Karpas-422 (cell line): Measurements from ENCODE around the gene SLC16A3. TPM values are rescaled to one million over a fixed set of nuclear protein-coding genes. Genes with fewer than 3 reads are reported as not detected.

Source experiments
- DNase-seq: peaks from one replicate; pipeline ENCODE4 v3.0.0-alpha.2; 2015
- H2AFZ ChIP-seq: fragments of 200-600 bp; sonication (generic); 2 replicates; pipeline ENCODE4 v1.6.1; 2014; ENCODE audit warnings: antibody characterized with exemption, low read length, mixed read lengths
- H3K27ac ChIP-seq: fragments of 200-600 bp; sonication (generic); 2 replicates; pipeline ENCODE4 v1.5.1; 2014; ENCODE audit warnings: mild to moderate bottlenecking, low read length, moderate library complexity
- H3K27me3 ChIP-seq: fragments of 200-600 bp; sonication (generic); 2 replicates; pipeline ENCODE4 v1.6.1; 2014; ENCODE audit warnings: low read length, mixed read lengths
- H3K36me3 ChIP-seq: fragments of 200-600 bp; sonication (generic); 2 replicates; pipeline ENCODE4 v1.6.1; 2014; ENCODE audit warnings: low read length, mixed read lengths; ENCODE audit not compliant: insufficient read depth
- H3K4me1 ChIP-seq: fragments of 200-600 bp; sonication (generic); 2 replicates; pipeline ENCODE4 v1.6.1; 2014; ENCODE audit warnings: mild to moderate bottlenecking, low read length, mixed read lengths
- H3K4me2 ChIP-seq: fragments of 200-600 bp; sonication (generic); 2 replicates; pipeline ENCODE4 v1.6.1; 2014; ENCODE audit warnings: low read length, low read depth, mild to moderate bottlenecking; ENCODE audit not compliant: poor library complexity, severe bottlenecking
- H3K4me3 ChIP-seq: fragments of 200-600 bp; sonication (generic); 2 replicates; pipeline ENCODE4 v1.5.1; 2014; ENCODE audit warnings: mild to moderate bottlenecking, antibody characterized with exemption, low read length, mixed read lengths
- H3K79me2 ChIP-seq: fragments of 200-600 bp; sonication (generic); 2 replicates; pipeline ENCODE4 v1.6.1; 2014; ENCODE audit warnings: mild to moderate bottlenecking, low read length, mixed read lengths
- H3K9ac ChIP-seq: fragments of 200-600 bp; sonication (generic); 2 replicates; pipeline ENCODE4 v1.6.0; 2014; ENCODE audit warnings: low read length
- H3K9me2 ChIP-seq: fragments of 200-600 bp; sonication (generic), shearing (Covaris generic); replicated peaks from 2 replicates; pipeline ENCODE4 v1.6.0; 2014; ENCODE audit warnings: mild to moderate bottlenecking, low read length, moderate library complexity; ENCODE audit not compliant: insufficient read depth
- H3K9me3 ChIP-seq: fragments of 300-700, 200-600 bp; sonication (generic); 2 replicates; pipeline ENCODE4 v1.6.1; 2014; ENCODE audit warnings: low read length, mixed read lengths
- H4K20me1 ChIP-seq: fragments of 200-600 bp; sonication (generic); 2 replicates; pipeline ENCODE4 v1.6.1; 2014; ENCODE audit warnings: mild to moderate bottlenecking, antibody characterized with exemption, low read length, low read depth; ENCODE audit not compliant: insufficient read depth
- total RNA-seq: library from RNA; depleted of rRNA; stranded (reverse); fragments of >200 nt; shearing (Covaris generic); gene quantifications from 2 replicates; pipeline ENCODE4 v1.2.3, GENCODE V29; 2014; ENCODE audit warnings: low replicate concordance; rRNA removed

SLC16A3 gene
- total RNA-seq, 1 experiment from 2014 or later: 0.67 TPM

GRCh38 chr17:82282239-82283207, 53.7 kb downstream of the SLC16A3 start:
- Histone ChIP-seq H3K9ac (no peak overlapping the region), H3K4me3 (no peak overlapping the region), H3K27me3 (no peaks in the 10 kb centered on the region), H3K4me1 (peaks cover 5% of the 10 kb centered on the region; the same call in 1 of the 2 replicates), H2AFZ (no peak overlapping the region), H3K36me3 (no peaks in the 10 kb centered on the region), H3K27ac (no peak overlapping the region), H3K9me3 (no peaks in the 10 kb centered on the region), H3K4me2 (no peak overlapping the region), H3K9me2 (no peaks in the 10 kb centered on the region), H3K79me2 (no peaks in the 10 kb centered on the region), H4K20me1 (no peaks in the 10 kb centered on the region)
- DNase-seq: no peak

- Histone ChIP-seq H3K4me3 (no peak overlapping the region), H4K20me1 (no peaks in the 10 kb centered on the region), H3K9me2 (no peaks in the 10 kb centered on the region), H2AFZ (no peak overlapping the region), H3K9ac (peak overlapping the region; percentile 2; the same call in 1 of the 2 replicates), H3K79me2 (no peaks in the 10 kb centered on the region), H3K27ac (no peak overlapping the region), H3K36me3 (no peaks in the 10 kb centered on the region), H3K4me1 (peaks cover 5% of the 10 kb centered on the region; the same call in 1 of the 2 replicates), H3K9me3 (no peaks in the 10 kb centered on the region), H3K27me3 (no peaks in the 10 kb centered on the region), H3K4me2 (no peak overlapping the region)
- peak; percentile 42 for DNase-seq
Observed at GRCh38 chr17:82283208-82283749, 54.4 kb downstream of the SLC16A3 start.

- no peak overlapping the region for H2AFZ ChIP-seq
- H3K79me2 ChIP-seq: no peaks in the 10 kb centered on the region
- H3K4me2 ChIP-seq: no peak overlapping the region
- H3K4me1 ChIP-seq: peaks cover 5% of the 10 kb centered on the region; the same call in 1 of the 2 replicates
- H3K36me3 ChIP-seq: no peaks in the 10 kb centered on the region
- H3K9me3 ChIP-seq: no peaks in the 10 kb centered on the region
- H3K9ac ChIP-seq: no peak overlapping the region
- no peaks in the 10 kb centered on the region for H3K9me2 ChIP-seq
- H4K20me1 ChIP-seq: no peaks in the 10 kb centered on the region
- H3K4me3 ChIP-seq: no peak overlapping the region
- H3K27me3 ChIP-seq: no peaks in the 10 kb centered on the region
- H3K27ac ChIP-seq: no peak overlapping the region
- no peak for DNase-seq
Observed at GRCh38 chr17:82285141-82285540, 56.3 kb downstream of the SLC16A3 start.

- Histone ChIP-seq H3K4me3 (no peak overlapping the region), H3K9me2 (no peaks in the 10 kb centered on the region), H4K20me1 (no peaks in the 10 kb centered on the region), H3K79me2 (no peaks in the 10 kb centered on the region), H2AFZ (no peak overlapping the region), H3K27me3 (no peaks in the 10 kb centered on the region), H3K36me3 (no peaks in the 10 kb centered on the region), H3K27ac (no peak overlapping the region), H3K9me3 (no peaks in the 10 kb centered on the region), H3K4me2 (no peak overlapping the region), H3K4me1 (peaks cover 12% of the 10 kb centered on the region), H3K9ac (no peak overlapping the region)
- no peak for DNase-seq
Observed at GRCh38 chr17:82287013-82287867, 58.4 kb downstream of the SLC16A3 start.

- Histone ChIP-seq H3K27me3 (no peaks in the 10 kb centered on the region), H3K4me2 (no peak overlapping the region), H3K27ac (no peak overlapping the region), H3K79me2 (no peaks in the 10 kb centered on the region), H3K9me2 (no peaks in the 10 kb centered on the region), H3K9ac (no peak overlapping the region), H3K36me3 (no peaks in the 10 kb centered on the region), H2AFZ (no peak overlapping the region), H3K4me1 (peaks cover 13% of the 10 kb centered on the region), H4K20me1 (no peaks in the 10 kb centered on the region), H3K4me3 (no peak overlapping the region), H3K9me3 (no peaks in the 10 kb centered on the region)
- no peak for DNase-seq
Observed at GRCh38 chr17:82287868-82288801, 59.3 kb downstream of the SLC16A3 start.

Other genes with a start within 250 kb of the SLC16A3 start
- gene CENPX, start 206.2 kb upstream of the SLC16A3 start, total RNA-seq: 51.4 and 69.3 TPM in 2 replicates
- 13.3 and 20.2 TPM in 2 replicates for gene LRRC45, start 205.7 kb upstream of the SLC16A3 start, total RNA-seq
- gene RAC3, start 197.4 kb upstream of the SLC16A3 start, total RNA-seq: 9.6 and 9.7 TPM in 2 replicates
- 103 and 164 TPM in 2 replicates for gene DCXR, start 191.3 kb upstream of the SLC16A3 start, total RNA-seq
- 16.5 and 26.8 TPM in 2 replicates for gene RFNG, start 177.2 kb upstream of the SLC16A3 start, total RNA-seq
- 57.1 and 110 TPM in 2 replicates for gene GPS1, start 177.1 kb upstream of the SLC16A3 start, total RNA-seq
- gene DUS1L, start 163.2 kb upstream of the SLC16A3 start, total RNA-seq: 89.6 and 187 TPM in 2 replicates
- gene FASN, start 130.8 kb upstream of the SLC16A3 start, total RNA-seq: 94.1 and 197 TPM in 2 replicates
- 31.3 and 37.4 TPM in 2 replicates for gene CCDC57, start 16.2 kb upstream of the SLC16A3 start, total RNA-seq
- gene CSNK1D, start 44.7 kb downstream of the SLC16A3 start, total RNA-seq: 27.1 and 30.6 TPM in 2 replicates
- not detected in 2 replicates for gene CD7, start 88.6 kb downstream of the SLC16A3 start, total RNA-seq
- 0.72 TPM in 1 of 2 replicates, not detected in the other for gene SECTM1, start 104.7 kb downstream of the SLC16A3 start, total RNA-seq
- 0.34 and 2.3 TPM in 2 replicates for gene TEX19, start 130.2 kb downstream of the SLC16A3 start, total RNA-seq
- gene UTS2R, start 142.7 kb downstream of the SLC16A3 start, total RNA-seq: not detected in 2 replicates
- gene HEXD, start 189.3 kb downstream of the SLC16A3 start, total RNA-seq: 21.7 and 55.7 TPM in 2 replicates
- gene OGFOD3, start 189.5 kb downstream of the SLC16A3 start, total RNA-seq: 14.8 and 17.9 TPM in 2 replicates
- gene CYBC1, start 221.7 kb downstream of the SLC16A3 start, total RNA-seq: 92.4 and 147 TPM in 2 replicates
- gene NARF, start 229.7 kb downstream of the SLC16A3 start, total RNA-seq: 43.3 and 53.5 TPM in 2 replicates